Astrocyte (in vitro differentiated cells and primary cell): ENCODE data around the gene ADAM8. TPM values are rescaled to one million over a fixed set of nuclear protein-coding genes. Genes with fewer than 3 reads are reported as not detected.

Experiments used
- DNase-seq: peaks from one replicate; pipeline ENCODE4 v3.0.0-alpha.2; 2010; ENCODE audit warnings: low read depth
- FAIRE-seq: peaks from 2 replicates; lab custom pipeline; 2011; peaks lifted over from hg19 to GRCh38; lab: Jason Lieb, UNC
- H2AFZ ChIP-seq: 2 replicates; pipeline ENCODE4 v1.6.0; 2012; ENCODE audit warnings: low read depth, low read length, inconsistent platforms
- H3K27ac ChIP-seq: 2 replicates; pipeline ENCODE4 v1.5.1; 2011; ENCODE audit warnings: low read depth, low read length, inconsistent platforms
- H3K27me3 ChIP-seq: 2 replicates; pipeline ENCODE4 v1.6.0; 2011; ENCODE audit warnings: low read length, inconsistent platforms; ENCODE audit not compliant: insufficient read depth
- H3K36me3 ChIP-seq: 2 replicates; pipeline ENCODE4 v1.5.1; 2011; ENCODE audit warnings: low read length, inconsistent platforms; ENCODE audit not compliant: insufficient read depth
- H3K4me1 ChIP-seq: 2 replicates; pipeline ENCODE4 v1.5.1; 2011; ENCODE audit warnings: low read length, inconsistent platforms; ENCODE audit not compliant: insufficient read depth
- H3K4me2 ChIP-seq: 2 replicates; pipeline ENCODE4 v1.6.0; 2012; ENCODE audit warnings: low read length, inconsistent platforms
- H3K4me3 ChIP-seq: 2 replicates; pipeline ENCODE4 v1.5.1; 2011; ENCODE audit warnings: low read depth, mild to moderate bottlenecking, low read length, inconsistent platforms; ENCODE audit not compliant: insufficient read depth
- H3K79me2 ChIP-seq: 2 replicates; pipeline ENCODE4 v1.6.0; 2012; ENCODE audit warnings: mild to moderate bottlenecking, low read length, inconsistent platforms; ENCODE audit not compliant: insufficient read depth
- H3K9ac ChIP-seq: 2 replicates; pipeline ENCODE4 v1.6.0; 2012; ENCODE audit warnings: mild to moderate bottlenecking, low read length, inconsistent platforms
- H3K9me3 ChIP-seq: 2 replicates; pipeline ENCODE4 v1.5.1; 2012; ENCODE audit warnings: low read depth, mild to moderate bottlenecking, low read length, inconsistent platforms; ENCODE audit not compliant: insufficient read depth
- H4K20me1 ChIP-seq: 2 replicates; pipeline ENCODE4 v1.6.0; 2012; ENCODE audit warnings: low read length, inconsistent platforms; ENCODE audit not compliant: insufficient read depth
- H3K27ac Mint-ChIP-seq: one replicate; pipeline ENCODE4 v1.8.0; 2021; ENCODE audit warnings: mild to moderate bottlenecking, mixed read lengths; ENCODE audit not compliant: unreplicated experiment
- H3K27me3 Mint-ChIP-seq: one replicate; pipeline ENCODE4 v1.8.0; 2021; ENCODE audit warnings: low read depth, mixed read lengths; ENCODE audit not compliant: unreplicated experiment
- H3K36me3 Mint-ChIP-seq: one replicate; pipeline ENCODE4 v1.8.0; 2021; ENCODE audit warnings: low read depth, mixed read lengths; ENCODE audit not compliant: unreplicated experiment
- H3K4me1 Mint-ChIP-seq: one replicate; pipeline ENCODE4 v1.8.0; 2021; ENCODE audit warnings: low read depth, mixed read lengths; ENCODE audit not compliant: unreplicated experiment
- H3K4me3 Mint-ChIP-seq: one replicate; pipeline ENCODE4 v1.8.0; 2021; ENCODE audit warnings: mild to moderate bottlenecking, moderate library complexity, mixed read lengths; ENCODE audit not compliant: unreplicated experiment
- H3K9me3 Mint-ChIP-seq: one replicate; pipeline ENCODE4 v1.8.0; 2021; ENCODE audit warnings: mild to moderate bottlenecking, mixed read lengths; ENCODE audit not compliant: unreplicated experiment
- EZH2 ChIP-seq: IDR thresholded peaks from 2 replicates; pipeline ENCODE4 v1.6.1; 2012; ENCODE audit warnings: mild to moderate bottlenecking, low read length, inconsistent platforms; ENCODE audit not compliant: insufficient read depth
- total RNA-seq: library from RNA; stranded (reverse); gene quantifications from 2 replicates; pipeline ENCODE4 v1.2.1, GENCODE V29; 2021
- TF ChIP-seq, protein P1 (sequence below): IDR thresholded peaks from 2 replicates; pipeline ENCODE4 v1.5.1; 2011; ENCODE audit warnings: low read depth, mild to moderate bottlenecking, inconsistent platforms, low read length, moderate library complexity; ENCODE audit not compliant: insufficient read depth

The ADAM8 gene
- total RNA-seq, 1 donor from 2014 or later = 4.6 TPM

DNA sequence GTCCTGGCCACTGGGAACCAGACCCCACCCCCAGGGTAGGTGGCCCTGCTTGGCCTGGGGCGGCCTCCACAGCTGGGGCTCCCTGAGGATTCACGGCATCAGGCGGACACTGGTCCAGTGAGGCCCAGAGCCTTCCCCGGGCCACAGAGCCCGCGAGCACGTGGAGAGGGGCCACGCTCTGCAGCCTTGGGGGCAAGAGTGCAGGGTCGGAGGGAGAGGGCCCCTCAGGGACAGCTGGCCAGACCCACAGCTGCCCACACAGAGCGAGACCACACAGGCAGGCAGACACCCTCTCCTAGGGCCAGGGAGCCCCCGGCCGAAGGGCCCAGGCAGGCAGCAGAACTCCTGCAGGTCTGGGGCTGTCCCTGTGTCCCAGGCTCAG is 28.3 kb downstream of the ADAM8 start:
- TF ChIP-seq, protein P1, sequence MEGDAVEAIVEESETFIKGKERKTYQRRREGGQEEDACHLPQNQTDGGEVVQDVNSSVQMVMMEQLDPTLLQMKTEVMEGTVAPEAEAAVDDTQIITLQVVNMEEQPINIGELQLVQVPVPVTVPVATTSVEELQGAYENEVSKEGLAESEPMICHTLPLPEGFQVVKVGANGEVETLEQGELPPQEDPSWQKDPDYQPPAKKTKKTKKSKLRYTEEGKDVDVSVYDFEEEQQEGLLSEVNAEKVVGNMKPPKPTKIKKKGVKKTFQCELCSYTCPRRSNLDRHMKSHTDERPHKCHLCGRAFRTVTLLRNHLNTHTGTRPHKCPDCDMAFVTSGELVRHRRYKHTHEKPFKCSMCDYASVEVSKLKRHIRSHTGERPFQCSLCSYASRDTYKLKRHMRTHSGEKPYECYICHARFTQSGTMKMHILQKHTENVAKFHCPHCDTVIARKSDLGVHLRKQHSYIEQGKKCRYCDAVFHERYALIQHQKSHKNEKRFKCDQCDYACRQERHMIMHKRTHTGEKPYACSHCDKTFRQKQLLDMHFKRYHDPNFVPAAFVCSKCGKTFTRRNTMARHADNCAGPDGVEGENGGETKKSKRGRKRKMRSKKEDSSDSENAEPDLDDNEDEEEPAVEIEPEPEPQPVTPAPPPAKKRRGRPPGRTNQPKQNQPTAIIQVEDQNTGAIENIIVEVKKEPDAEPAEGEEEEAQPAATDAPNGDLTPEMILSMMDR = no peak
- TF ChIP-seq EZH2 = no peak
- no peaks in the 10 kb centered on the region for H4K20me1 ChIP-seq
- Mint-ChIP-seq H3K4me3 (no peak overlapping the region), H3K4me1 (no peaks in the 10 kb centered on the region), H3K9me3 (no peaks in the 10 kb centered on the region), H3K36me3 (no peaks in the 10 kb centered on the region), H3K27me3 (peaks cover 37% of the 10 kb centered on the region), H3K27ac (no peak overlapping the region)
- no peak overlapping the region for H3K4me3 ChIP-seq
- H2AFZ ChIP-seq = no peak overlapping the region
- no peaks in the 10 kb centered on the region for H3K79me2 ChIP-seq
- no peak overlapping the region for H3K27ac ChIP-seq
- FAIRE-seq (no peak), DNase-seq (no peak)
- H3K4me2 ChIP-seq = no peak overlapping the region
- no peaks in the 10 kb centered on the region for H3K9me3 ChIP-seq
- H3K27me3 ChIP-seq = peaks cover 8% of the 10 kb centered on the region
- H3K4me1 ChIP-seq = no peaks in the 10 kb centered on the region
- no peak overlapping the region for H3K9ac ChIP-seq
- H3K36me3 ChIP-seq = no peaks in the 10 kb centered on the region

DNA sequence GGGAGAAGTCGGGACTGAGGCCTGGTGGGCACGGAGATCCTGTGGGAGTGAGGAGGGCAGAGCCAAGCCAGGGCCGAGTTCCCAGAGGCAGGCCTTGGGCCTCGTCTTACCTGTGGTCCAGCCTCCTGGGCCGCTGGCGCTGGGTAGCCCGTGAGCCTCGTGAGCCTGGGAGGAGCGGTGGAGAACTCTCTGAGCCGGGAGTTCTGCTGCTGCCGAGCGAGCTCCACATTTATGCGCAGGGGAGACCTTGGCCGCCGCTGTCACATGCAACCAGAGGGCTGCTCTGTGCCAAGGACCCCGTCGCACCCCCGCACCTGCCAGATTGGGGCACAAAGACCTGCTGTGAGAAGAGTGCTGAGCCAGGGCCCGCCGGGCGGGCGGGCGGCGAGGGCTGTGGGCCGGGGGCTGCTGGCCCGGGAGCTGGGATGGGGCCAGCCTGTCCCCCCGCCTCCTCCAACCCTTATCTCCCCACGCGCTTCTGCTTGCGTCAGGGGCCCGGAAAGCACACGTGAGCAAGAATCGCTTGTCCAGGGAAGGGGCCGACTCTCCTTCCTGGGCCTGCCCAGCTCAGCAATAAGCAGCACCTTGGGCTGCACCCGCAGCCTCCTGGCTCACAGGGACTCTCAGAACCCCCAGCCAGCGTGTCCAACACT is 28.9 kb downstream of the ADAM8 start:
- no peak for TF ChIP-seq EZH2
- TF ChIP-seq, protein P1 = no peak

DNA sequence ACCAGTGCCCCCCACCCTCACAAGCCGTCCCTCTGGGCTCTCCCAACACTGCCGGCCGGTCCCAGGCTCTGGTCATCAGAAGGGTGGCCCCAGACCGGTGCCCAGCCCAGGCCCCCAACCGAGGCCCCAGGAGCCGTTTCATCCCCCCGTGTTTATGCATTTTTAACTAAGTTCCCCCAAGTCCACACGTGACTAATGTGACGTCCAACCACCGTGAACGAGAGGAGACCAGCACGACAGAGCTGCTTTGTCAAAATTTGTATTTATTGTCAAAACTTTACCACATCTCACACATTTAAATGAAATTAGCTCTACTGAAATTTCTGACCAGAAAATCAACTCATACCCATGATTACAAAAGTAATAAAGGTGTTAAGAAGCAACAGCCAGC is 30.4 kb downstream of the ADAM8 start:
- no peak overlapping the region for H3K27ac Mint-ChIP-seq
- no peaks in the 10 kb centered on the region for H3K36me3 Mint-ChIP-seq
- H3K4me3 Mint-ChIP-seq = no peak overlapping the region

More for the DNA sequence above, 28.9 kb downstream of the ADAM8 start:
- Histone ChIP-seq H4K20me1 (no peaks in the 10 kb centered on the region), H3K9me3 (no peaks in the 10 kb centered on the region), H3K27me3 (peaks cover 9% of the 10 kb centered on the region), H3K27ac (no peak overlapping the region), H3K36me3 (no peaks in the 10 kb centered on the region), H3K4me1 (no peaks in the 10 kb centered on the region), H3K4me3 (no peak overlapping the region), H2AFZ (no peak overlapping the region), H3K79me2 (no peaks in the 10 kb centered on the region), H3K9ac (no peak overlapping the region), H3K4me2 (no peak overlapping the region)
- Mint-ChIP-seq H3K36me3 (no peaks in the 10 kb centered on the region), H3K4me3 (no peak overlapping the region), H3K27me3 (peaks cover 39% of the 10 kb centered on the region), H3K27ac (no peak overlapping the region), H3K9me3 (no peaks in the 10 kb centered on the region), H3K4me1 (no peaks in the 10 kb centered on the region)
- DNase-seq (no peak), FAIRE-seq (no peak)

More for the DNA sequence above, 30.4 kb downstream of the ADAM8 start:
- H3K36me3 ChIP-seq = no peaks in the 10 kb centered on the region
- no peak overlapping the region for H3K4me3 ChIP-seq
- H3K9me3 ChIP-seq = no peaks in the 10 kb centered on the region
- Mint-ChIP-seq H3K27me3 (peaks cover 48% of the 10 kb centered on the region), H3K9me3 (no peaks in the 10 kb centered on the region), H3K4me1 (no peaks in the 10 kb centered on the region)
- peaks cover 15% of the 10 kb centered on the region for H3K27me3 ChIP-seq
- DNase-seq (no peak), FAIRE-seq (no peak)
- no peaks in the 10 kb centered on the region for H3K4me1 ChIP-seq
- no peak overlapping the region for H2AFZ ChIP-seq
- H3K4me2 ChIP-seq = no peak overlapping the region
- TF ChIP-seq EZH2 = no peak
- TF ChIP-seq, protein P1 = no peak
- no peak overlapping the region for H3K27ac ChIP-seq
- H4K20me1 ChIP-seq = no peaks in the 10 kb centered on the region
- no peak overlapping the region for H3K9ac ChIP-seq
- H3K79me2 ChIP-seq = no peaks in the 10 kb centered on the region
